HG03025 (cell line): ENCODE data around the gene CTH.
"Not testable (repeated sequence)": the region's sequence is repeated elsewhere in the genome, so short reads cannot be mapped to it uniquely, and the experiment has no call there.

Experiments
- ATAC-seq: cut with Tn5 transposase; IDR thresholded peaks from one replicate; pipeline ENCODE4 v1.9.1; 2021; ENCODE audit warnings: mild to moderate bottlenecking, moderate library complexity; ENCODE audit not compliant: unreplicated experiment, low FRiP score

CTH gene

GRCh38 chr1:70449049-70449448, 38.0 kb downstream of the CTH start:
- ATAC-seq, result no peak

DNA sequence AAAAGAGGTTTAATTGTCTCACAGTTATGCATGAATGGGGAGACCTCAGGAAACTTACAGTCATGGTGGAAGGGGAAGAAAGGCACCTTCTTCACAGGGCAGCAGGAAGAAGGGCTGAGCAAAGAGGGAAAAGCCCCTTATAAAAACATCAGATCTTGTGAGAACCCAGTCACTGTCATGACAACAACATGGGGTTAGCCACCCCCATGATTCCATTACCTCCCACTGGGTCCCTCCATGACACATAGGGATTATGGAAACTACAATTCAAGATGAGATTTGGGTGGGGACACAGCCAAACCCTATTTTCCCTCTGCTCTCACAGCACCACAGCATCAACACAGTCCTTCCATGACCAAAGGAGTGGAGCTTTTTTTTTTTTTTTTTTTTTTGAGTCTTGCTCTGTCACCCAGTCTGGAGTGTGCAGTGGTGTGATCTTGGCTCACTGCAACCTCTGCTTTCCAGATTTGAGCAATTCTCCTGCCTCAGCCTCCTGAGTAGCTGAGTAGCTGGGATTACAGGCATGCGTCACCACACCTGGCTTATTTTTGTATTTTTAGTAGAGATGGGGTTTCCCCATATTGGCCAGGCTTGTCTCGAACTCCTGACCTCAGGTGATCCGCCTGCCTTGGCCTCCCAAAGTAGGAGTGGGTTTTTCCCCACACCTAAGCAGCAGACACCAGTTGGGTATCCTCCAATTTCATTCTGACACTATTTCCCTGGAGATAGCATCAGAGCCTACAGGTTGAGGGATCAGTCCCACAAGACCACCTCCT, 41.3 kb downstream of the CTH start:
- ATAC-seq, result not testable (repeated sequence)

GRCh38 chr1:70455291-70455690, 44.2 kb downstream of the CTH start:
- ATAC-seq, result no peak

DNA sequence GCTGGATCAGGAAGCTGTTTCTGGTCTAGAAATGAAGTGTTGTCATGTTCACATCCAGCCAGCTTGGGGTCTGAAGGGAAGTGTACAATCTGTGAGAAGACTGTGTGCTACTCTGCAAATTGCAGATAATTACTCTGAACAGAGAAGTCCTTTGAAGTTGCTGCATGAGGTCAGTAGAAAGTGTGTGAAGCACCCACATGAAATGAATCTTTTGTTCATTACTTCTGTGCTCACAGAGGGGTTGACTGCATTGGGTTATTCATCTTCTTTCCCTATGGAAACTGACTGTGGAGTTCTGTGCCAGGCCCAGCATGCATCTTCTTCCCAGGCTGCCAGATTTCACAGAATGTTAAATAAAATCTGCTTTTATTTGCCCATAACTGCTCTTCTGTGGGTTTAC, 47.1 kb downstream of the CTH start:
- ATAC-seq, result no peak

GRCh38 chr1:70459496-70460225, 48.6 kb downstream of the CTH start:
- no peak for ATAC-seq

GRCh38 chr1:70460740-70461713, 50.0 kb downstream of the CTH start:
- not testable (repeated sequence) for ATAC-seq

GRCh38 chr1:70462611-70463010, 51.5 kb downstream of the CTH start:
- ATAC-seq, result no peak

DNA sequence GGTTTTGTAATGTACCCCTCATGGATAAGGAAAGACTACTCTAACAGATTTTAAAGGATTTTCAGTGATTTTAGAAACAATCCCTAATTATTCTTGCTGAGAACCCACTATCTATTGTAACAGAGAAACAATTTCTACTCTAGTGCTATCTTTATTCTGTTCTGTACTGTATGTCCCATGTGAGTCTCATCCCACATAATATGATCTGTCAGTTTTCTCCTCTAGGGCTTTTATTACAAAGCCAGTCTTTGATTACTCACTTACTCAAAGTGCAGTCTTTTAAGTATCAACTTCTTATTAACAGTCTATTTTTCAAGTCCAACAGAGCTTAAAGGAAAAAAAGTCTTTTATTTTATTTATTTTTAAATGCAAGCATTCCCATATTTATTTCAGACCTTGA, 54.8 kb downstream of the CTH start:
- no peak for ATAC-seq

- no peak for ATAC-seq
Measured at GRCh38 chr1:70467531-70467930, 56.5 kb downstream of the CTH start.

DNA sequence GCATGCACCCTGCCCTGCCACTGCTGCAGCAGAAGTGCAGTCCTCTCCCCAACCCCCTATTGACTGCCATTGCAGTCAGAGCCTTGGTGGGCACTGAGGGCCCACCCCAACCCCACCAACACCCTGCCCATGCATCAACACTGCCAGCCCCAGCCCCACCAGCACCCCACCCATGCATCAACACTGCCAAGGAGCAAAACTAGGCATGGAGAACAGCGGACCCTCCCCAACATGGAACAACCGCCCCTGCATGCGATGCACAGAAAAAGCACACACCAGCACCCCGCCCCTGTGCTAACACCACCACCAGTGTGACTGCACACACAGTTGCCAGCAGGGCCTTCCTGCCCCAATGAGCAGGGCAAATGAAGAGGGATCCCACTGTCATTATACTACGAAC, 57.1 kb downstream of the CTH start:
- ATAC-seq, result no peak

GRCh38 chr1:70469184-70469583, 58.1 kb downstream of the CTH start:
- ATAC-seq, result not testable (repeated sequence)

GRCh38 chr1:70475023-70475422, 64.0 kb downstream of the CTH start:
- ATAC-seq, result no peak

DNA sequence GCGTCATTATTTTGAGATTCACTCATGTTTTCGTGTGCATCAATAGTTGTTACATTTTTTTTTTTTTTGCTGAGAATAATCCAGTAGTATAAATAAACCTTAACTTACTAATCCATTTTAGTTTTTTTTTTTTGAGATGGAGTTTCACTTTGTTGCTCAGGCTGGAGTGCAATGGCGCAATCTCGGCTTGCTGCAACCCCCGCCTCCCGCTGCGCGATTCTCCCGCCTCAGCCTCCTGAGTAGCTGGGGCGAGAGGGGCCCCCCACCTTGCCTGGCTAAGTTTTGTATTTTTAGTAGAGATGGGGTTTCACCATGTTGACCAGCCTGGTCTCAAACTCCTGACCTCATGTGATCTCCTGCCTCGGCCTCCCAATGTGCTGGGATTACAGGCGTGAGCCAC, 66.0 kb downstream of the CTH start:
- no peak for ATAC-seq

DNA sequence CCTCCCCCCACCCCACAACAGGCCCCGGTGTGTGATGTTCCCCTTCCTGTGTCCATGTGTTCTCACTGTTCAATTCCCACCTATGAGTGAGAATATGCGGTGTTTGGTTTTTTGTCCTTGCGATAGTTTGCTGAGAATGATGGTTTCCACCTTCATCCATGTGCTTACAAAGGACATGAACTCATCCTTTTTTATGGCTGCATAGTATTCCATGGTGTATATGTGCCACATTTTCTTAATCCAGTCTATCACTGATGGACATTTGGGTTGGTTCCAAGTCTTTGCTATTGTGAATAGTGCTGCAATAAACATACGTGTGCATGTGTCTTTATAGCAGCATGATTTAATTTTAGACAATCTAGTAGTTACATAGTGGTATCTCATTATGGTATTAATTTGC, 66.8 kb downstream of the CTH start:
- ATAC-seq, result not testable (repeated sequence)

GRCh38 chr1:70483342-70483741, 72.3 kb downstream of the CTH start:
- no peak for ATAC-seq

GRCh38 chr1:70485624-70486023, 74.6 kb downstream of the CTH start:
- no peak for ATAC-seq

GRCh38 chr1:70486676-70487458, 75.8 kb downstream of the CTH start:
- no peak for ATAC-seq

DNA sequence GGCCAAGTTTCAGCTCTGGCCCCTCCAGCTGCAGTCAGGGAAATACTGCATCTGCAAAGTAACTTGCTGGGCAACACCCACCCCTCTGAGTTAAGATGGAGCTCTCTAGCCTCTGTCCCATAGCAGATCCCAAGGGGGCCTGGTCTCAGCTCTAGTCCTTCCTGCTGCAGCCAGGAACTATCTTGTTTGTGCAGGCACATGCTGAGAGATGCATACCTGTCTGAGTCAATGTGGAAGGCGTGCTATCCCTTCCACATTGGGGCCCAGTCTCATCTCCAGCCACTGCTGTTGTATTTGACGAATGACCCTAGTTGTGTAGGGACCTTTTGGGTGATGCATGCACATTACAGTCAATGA, 76.4 kb downstream of the CTH start:
- no peak for ATAC-seq

- no peak for ATAC-seq
Measured at GRCh38 chr1:70487910-70488665, 77.0 kb downstream of the CTH start.
